ENCODE results near the gene F7.
"Not testable (repeated sequence)": the region's sequence is repeated elsewhere in the genome, so short reads cannot be mapped to it uniquely, and the experiment has no call there.

F7 gene

GRCh38 chr13:113105032-113105920 lies at the start of gene F7:
TSS of gene F7 (plus strand) at chr13:113105791. CDS start at chr13:113105842, 51 bp downstream.
- no peak for DNase-seq

DNA sequence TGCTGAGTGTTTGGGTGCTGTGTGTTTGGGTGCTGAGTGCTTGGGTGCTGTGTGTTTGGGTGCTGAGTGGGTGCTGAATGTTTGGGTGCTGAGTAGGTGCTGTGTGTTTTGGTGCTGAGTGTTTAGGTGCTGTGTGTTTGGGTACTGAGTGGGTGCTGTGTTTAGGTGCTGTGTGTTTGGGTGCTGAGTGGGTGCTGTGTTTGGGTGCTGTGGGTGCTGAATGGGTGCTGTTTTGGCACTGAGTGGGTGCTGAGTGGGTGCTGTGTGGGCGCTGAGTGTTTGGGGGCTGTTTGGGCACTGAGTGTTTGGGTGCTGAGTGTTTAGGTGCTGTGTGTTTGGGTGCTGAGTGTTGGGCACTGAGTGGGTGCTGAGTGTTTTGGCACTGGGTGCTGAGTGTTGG lies 48.5 kb upstream of the F7 start:
- no peak for DNase-seq

DNA sequence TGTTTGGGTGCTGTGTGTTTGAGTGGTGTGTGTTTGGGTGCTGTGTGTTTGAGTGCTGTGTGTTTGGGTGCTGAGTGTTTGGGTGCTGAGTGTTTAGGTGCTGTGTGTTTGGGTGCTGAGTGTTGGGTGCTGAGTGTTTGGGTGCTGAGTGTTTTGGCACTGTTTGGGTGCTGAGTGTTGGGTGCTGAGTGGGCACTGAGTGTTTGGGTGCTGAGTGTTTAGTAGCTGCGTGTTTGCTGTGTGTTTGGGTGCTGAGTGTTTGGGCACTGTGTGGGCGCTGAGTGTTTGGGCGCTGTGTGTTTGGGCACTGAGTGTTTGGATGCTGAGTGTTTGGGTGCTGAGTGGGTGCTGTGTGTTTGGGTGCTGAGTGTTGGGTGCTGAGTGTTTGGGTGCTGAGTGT lies 48.0 kb upstream of the F7 start:
- not testable (repeated sequence) for DNase-seq

DNA sequence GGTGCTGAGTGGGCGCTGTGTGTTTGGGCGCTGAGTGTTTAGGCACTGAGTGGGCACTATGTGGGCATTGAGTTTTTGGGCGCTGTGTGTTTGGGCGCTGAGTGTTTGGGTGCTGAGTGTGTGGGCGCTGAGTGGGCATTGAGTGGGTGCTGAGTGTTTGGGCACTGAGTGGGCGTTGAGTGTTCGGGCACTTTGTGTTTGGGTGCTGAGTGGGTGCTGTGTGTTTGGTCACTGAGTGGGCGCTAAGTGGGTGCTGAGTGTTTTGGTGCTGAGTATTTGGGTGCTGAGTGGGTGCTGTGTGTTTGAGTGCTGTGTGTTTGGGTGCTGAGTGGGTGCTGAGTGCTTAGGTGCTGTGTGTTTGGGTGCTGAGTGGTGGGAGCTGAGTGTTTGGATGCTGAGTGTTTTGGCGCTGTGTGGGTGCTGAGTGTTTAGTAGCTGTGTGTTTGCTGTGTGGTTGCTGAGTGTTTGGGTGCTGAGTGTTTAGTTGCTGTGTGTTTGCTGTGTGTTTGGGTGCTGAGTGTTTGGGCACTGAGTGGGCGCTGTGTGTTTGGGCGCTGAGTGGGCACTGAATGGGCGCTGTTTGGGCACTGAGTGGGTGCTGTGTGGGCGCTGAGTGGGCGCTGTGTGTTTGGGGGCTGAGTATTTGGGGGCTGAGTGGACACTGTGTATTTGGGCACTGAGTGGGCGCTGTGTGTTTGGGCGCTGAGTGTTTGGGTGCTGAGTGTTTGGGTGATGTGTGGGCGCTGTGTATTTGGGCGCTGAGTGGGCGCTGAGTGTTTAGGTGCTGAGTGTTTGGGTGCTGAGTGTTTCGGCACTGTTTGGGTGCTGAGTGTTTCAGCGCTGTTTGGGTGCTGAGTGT lies 47.2 kb upstream of the F7 start:
- DNase-seq: no peak

DNA sequence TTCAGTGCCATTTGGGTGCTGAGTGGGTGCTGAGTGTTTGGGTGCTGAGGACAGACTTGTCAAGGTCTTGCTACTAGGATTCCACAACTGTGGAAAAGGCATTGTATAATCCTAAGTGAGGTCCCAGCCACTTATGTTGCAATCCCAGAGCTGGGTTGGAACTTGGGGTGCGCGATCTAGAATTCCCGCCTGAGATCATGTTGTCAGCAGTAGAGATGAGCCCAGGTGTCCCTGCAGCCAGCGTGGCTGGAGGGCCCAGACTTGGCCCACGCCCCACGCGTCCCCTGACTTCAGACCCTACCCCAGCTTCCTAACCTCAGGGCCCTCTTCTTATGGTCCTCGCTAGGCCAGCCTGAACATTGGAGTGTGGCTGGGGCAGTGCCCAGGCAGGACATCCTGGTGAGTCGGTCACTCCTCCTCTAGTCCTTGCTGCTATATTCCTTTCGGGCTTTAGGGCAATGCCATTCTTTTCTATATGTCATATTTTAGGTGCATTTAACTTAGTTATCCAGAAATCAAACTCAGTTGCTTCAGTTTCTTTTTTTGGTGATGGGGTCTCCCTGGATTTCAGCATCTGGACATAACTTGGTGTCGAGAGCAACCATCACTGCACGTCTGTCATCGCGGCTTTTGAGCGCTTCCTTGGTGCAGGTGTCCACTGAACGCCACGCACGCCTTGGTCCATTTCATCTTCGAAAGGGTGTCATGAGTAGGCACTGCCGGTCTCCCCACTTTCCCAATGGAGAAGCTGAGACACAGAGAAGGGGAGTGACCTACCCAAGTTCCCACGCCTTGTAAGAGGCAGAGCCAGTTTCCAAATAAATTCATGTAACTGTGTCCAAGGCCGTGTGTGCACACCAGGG lies 46.4 kb upstream of the F7 start:
- DNase-seq: no peak

DNA sequence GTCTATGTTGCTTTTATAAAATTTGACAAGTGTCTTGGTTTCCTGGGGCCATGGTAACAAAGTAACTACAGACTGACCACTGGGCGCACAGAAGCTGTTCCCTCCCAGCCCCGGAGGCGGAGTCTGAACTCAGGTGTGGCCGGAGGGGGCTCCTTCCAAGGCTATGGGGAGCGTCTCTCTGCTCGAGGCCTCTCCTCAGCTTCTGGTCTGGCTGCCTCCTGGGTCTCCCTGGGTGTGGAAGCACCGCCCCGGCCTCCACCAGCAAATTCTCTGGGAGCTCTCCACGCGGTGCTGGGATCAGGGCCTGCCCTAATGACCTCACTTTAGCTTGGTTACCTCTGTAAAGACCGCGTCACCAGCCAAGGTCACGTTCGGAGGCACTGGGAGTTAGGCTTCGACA lies 45.7 kb upstream of the F7 start:
- no peak for DNase-seq

- DNase-seq: no peak
These were observed 44.9 kb upstream of the F7 start for GRCh38 chr13:113060557-113061270.

GRCh38 chr13:113061271-113061625 lies 44.3 kb upstream of the F7 start:
- DNase-seq: no peak

GRCh38 chr13:113061796-113062425 lies 43.7 kb upstream of the F7 start:
- no peak for DNase-seq

- DNase-seq: no peak
These were observed 42.9 kb upstream of the F7 start for GRCh38 chr13:113062691-113063090.

- no peak for DNase-seq
These were observed 42.5 kb upstream of the F7 start for GRCh38 chr13:113063091-113063491.

GRCh38 chr13:113064000-113064533 lies 41.5 kb upstream of the F7 start:
- DNase-seq: no peak

GRCh38 chr13:113064534-113065405 lies 40.8 kb upstream of the F7 start:
- no peak for DNase-seq

DNA sequence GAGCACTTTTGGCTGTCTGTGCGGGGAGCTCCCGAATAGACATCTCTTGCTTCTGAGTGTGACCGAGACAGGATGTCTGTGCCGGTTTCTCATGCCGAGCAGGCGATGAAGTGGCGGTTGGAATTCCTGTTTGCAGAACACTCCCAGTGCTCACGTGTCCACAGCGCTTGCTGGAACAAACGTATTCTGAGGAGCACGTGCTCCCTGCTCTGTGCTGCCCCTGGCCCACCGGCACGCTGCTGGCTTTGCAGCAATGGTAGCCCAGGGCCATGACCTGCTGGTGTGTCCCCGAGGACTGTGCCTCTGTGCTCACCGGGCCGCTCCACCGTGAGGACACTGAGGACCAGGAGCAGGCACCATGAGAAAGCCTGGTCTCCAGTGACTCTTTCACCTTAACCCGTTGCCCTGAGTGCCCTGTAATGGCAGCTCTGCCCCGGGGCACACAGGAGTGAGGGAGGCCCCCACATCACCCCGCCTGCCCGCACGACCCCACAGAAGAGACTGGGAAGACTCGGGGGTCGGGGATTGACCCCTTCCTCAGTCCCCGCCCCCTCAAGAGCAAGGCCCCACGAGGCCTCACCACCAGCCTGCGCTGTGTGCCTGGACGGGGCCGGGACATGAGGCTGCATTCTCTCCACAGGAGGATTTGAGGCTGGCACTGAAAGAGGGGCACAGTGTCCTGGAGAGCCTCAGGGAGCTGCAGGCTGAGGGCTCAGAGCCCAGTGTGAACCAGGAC lies 40.0 kb upstream of the F7 start:
- no peak for DNase-seq

- no peak for DNase-seq
These were observed 39.5 kb upstream of the F7 start for GRCh38 chr13:113066142-113066455.

GRCh38 chr13:113066746-113067145 lies 38.8 kb upstream of the F7 start:
- DNase-seq: no peak

DNA sequence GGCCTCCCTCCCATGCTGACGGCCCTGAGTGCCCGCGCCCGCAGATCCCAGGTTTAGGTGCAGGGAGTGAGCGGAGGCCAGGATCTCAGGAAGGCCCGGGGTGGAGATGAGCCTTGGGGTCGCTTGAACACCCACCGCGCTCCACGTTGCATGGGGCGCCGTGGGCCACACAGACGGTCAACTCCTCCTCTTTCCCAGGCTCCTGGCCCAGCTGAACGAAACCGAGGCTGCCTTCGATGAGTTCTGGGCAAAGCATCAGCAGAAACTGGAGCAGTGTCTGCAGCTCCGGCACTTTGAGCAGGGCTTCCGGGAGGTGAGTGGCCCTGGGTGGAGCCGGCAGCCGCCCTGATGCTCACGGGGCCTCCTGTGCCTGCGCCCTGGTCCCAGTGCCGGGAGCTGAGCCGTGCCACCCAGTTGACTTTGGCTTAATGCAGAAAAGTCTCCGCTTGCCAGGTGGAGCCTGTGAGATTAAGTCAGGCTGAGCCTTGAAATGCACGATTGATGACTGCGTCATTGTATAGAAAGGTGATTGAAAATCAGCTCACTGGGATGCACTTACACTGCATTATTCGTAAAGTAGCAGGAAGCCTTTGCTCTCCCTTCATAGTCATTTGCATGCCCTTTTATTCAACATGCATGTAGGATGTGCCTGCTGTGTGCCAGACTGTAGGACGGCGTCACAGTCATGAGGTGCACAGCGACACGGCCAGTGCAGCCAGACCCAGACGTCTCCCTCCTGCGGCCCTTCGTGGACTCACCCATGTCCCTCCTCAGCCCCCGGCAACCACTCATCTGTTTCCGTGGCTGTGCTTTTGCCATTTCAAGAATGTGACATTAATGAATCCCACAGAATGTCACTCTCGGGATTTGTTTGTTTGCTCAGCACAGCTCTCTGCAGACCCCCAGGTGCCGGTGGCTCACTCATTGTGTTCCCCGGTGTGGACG lies 35.5 kb upstream of the F7 start:
- DNase-seq: no peak

- DNase-seq: no peak
These were observed 34.7 kb upstream of the F7 start for GRCh38 chr13:113070855-113071254.

GRCh38 chr13:113072376-113072775 lies 33.2 kb upstream of the F7 start:
- DNase-seq: no peak

Data from CD4-positive, alpha-beta T cell treated with Interleukin-4 for 1 hour (primary cell).